HEK293 (cell line): ENCODE measurements around the gene NFKBIE.

ENCODE experiments used
- HOXA7 ChIP-seq: sonication (generic); formaldehyde crosslinking; IDR thresholded peaks from 2 replicates; pipeline ENCODE4 v1.8.1; 2022; ENCODE audit warnings: missing genetic modification reagents, borderline replicate concordance
- KLF10 ChIP-seq: fragments of 450-650 bp; IDR thresholded peaks from 2 replicates; pipeline ENCODE4 v1.5.1; 2018; ENCODE audit warnings: missing biosample characterization, mild to moderate bottlenecking, missing genetic modification characterization
- KLF16 ChIP-seq: fragments of 450-650 bp; formaldehyde crosslinking; IDR thresholded peaks from 2 replicates; pipeline ENCODE4 v1.5.1; 2017; ENCODE audit warnings: missing biosample characterization, missing genetic modification characterization
- KLF9 ChIP-seq: fragments of 450-650 bp; formaldehyde crosslinking; IDR thresholded peaks from 2 replicates; pipeline ENCODE4 v1.5.1; 2016; ENCODE audit warnings: missing biosample characterization, missing genetic modification characterization, low read depth
- MZF1 ChIP-seq: fragments of 450-650 bp; formaldehyde crosslinking; IDR thresholded peaks from 2 replicates; pipeline ENCODE4 v1.5.1; 2017; ENCODE audit warnings: missing biosample characterization, missing genetic modification characterization, borderline replicate concordance
- PATZ1 ChIP-seq: fragments of 450-650 bp; formaldehyde crosslinking; IDR thresholded peaks from 2 replicates; pipeline ENCODE4 v1.5.1; 2016; ENCODE audit warnings: missing biosample characterization, missing genetic modification characterization
- SCRT2 ChIP-seq: fragments of 450-650 bp; formaldehyde crosslinking; IDR thresholded peaks from 2 replicates; pipeline ENCODE4 v1.5.1; 2016; ENCODE audit warnings: missing biosample characterization, missing genetic modification characterization
- SP7 ChIP-seq: fragments of 450-650 bp; formaldehyde crosslinking; IDR thresholded peaks from 2 replicates; pipeline ENCODE4 v1.5.1; 2016; ENCODE audit warnings: missing biosample characterization, missing genetic modification characterization
- YY1 ChIP-seq: fragments of 450-650 bp; formaldehyde crosslinking; IDR thresholded peaks from 2 replicates; pipeline ENCODE4 v1.5.1; 2018; ENCODE audit warnings: missing biosample characterization, missing genetic modification characterization
- ZBTB6 ChIP-seq: fragments of 450-650 bp; formaldehyde crosslinking; IDR thresholded peaks from 2 replicates; pipeline ENCODE4 v1.5.1; 2017; ENCODE audit warnings: missing biosample characterization, missing genetic modification characterization
- ZFP69B ChIP-seq: fragments of 450-650 bp; formaldehyde crosslinking; IDR thresholded peaks from 2 replicates; pipeline ENCODE4 v1.5.1; 2016; ENCODE audit warnings: missing biosample characterization, missing genetic modification characterization
- ZNF114 ChIP-seq: fragments of 450-650 bp; formaldehyde crosslinking; IDR thresholded peaks from 2 replicates; pipeline ENCODE4 v1.5.0; 2017; ENCODE audit warnings: missing biosample characterization, missing genetic modification characterization
- ZNF169 ChIP-seq: fragments of 450-650 bp; formaldehyde crosslinking; IDR thresholded peaks from 2 replicates; pipeline ENCODE4 v1.5.1; 2016; ENCODE audit warnings: missing biosample characterization, missing genetic modification characterization
- ZNF174 ChIP-seq: fragments of 450-650 bp; formaldehyde crosslinking; IDR thresholded peaks from 2 replicates; pipeline ENCODE4 v1.5.0; 2017; ENCODE audit warnings: missing biosample characterization, mild to moderate bottlenecking, missing genetic modification characterization
- ZNF18 ChIP-seq: fragments of 450-650 bp; formaldehyde crosslinking; IDR thresholded peaks from 2 replicates; pipeline ENCODE4 v1.5.1; 2016; ENCODE audit warnings: missing biosample characterization, missing genetic modification characterization
- ZNF184 ChIP-seq: fragments of 450-650 bp; IDR thresholded peaks from 2 replicates; pipeline ENCODE4 v1.5.1; 2018; ENCODE audit warnings: missing biosample characterization, mild to moderate bottlenecking, missing genetic modification characterization
- ZNF211 ChIP-seq: fragments of 450-650 bp; formaldehyde crosslinking; IDR thresholded peaks from 2 replicates; pipeline ENCODE4 v1.5.1; 2016; ENCODE audit warnings: low read depth, missing biosample characterization, missing genetic modification characterization
- ZNF248 ChIP-seq: fragments of 450-650 bp; formaldehyde crosslinking; IDR thresholded peaks from 2 replicates; pipeline ENCODE4 v1.5.1; 2017; ENCODE audit warnings: missing biosample characterization, missing genetic modification characterization
- ZNF311 ChIP-seq: fragments of 450-650 bp; formaldehyde crosslinking; IDR thresholded peaks from 2 replicates; pipeline ENCODE4 v1.5.1; 2017; ENCODE audit warnings: missing biosample characterization, missing genetic modification characterization, borderline replicate concordance
- ZNF514 ChIP-seq: fragments of 450-650 bp; formaldehyde crosslinking; IDR thresholded peaks from 2 replicates; pipeline ENCODE4 v1.5.1; 2016; ENCODE audit warnings: missing biosample characterization, missing genetic modification characterization
- ZNF785 ChIP-seq: fragments of 450-650 bp; formaldehyde crosslinking; IDR thresholded peaks from 2 replicates; pipeline ENCODE4 v1.5.1; 2016; ENCODE audit warnings: missing biosample characterization, missing genetic modification characterization
- ZSCAN16 ChIP-seq: fragments of 450-650 bp; formaldehyde crosslinking; IDR thresholded peaks from 2 replicates; pipeline ENCODE4 v1.5.1; 2016; ENCODE audit warnings: missing biosample characterization, missing genetic modification characterization
- ZSCAN30 ChIP-seq: fragments of 450-650 bp; IDR thresholded peaks from 2 replicates; pipeline ENCODE4 v1.5.1; 2018; ENCODE audit warnings: missing biosample characterization, mild to moderate bottlenecking, missing genetic modification characterization, moderate library complexity
- TF ChIP-seq, protein P1 (sequence below): fragments of 450-650 bp; formaldehyde crosslinking; IDR thresholded peaks from 2 replicates; pipeline ENCODE4 v1.5.1; 2017; ENCODE audit warnings: missing biosample characterization, missing genetic modification characterization
- TF ChIP-seq, protein P2 (sequence below): fragments of 450-650 bp; formaldehyde crosslinking; IDR thresholded peaks from 2 replicates; pipeline ENCODE4 v1.5.1; 2016; ENCODE audit warnings: missing biosample characterization, missing genetic modification characterization, borderline replicate concordance
- TF ChIP-seq, protein P3 (sequence below): sonication (generic); formaldehyde crosslinking; IDR thresholded peaks from 2 replicates; pipeline ENCODE4 v1.8.1; 2022; ENCODE audit warnings: mild to moderate bottlenecking, moderate library complexity, missing genetic modification reagents

The NFKBIE gene

GRCh38 chr6:44237813-44238433 is 27.4 kb downstream of the NFKBIE start (continued):
- TF ChIP-seq HOXA7 (no peak), ZNF174 (tag by site-specific recombination) (no peak), ZNF211 (tag by site-specific recombination) (no peak), ZNF18 (tag by site-specific recombination) (no peak), SP7 (tag by site-specific recombination) (peak; percentile 89), KLF10 (tag by site-specific recombination) (peak; percentile 67; the same call in 1 of the 2 replicates), YY1 (tag by site-specific recombination) (peak; percentile 54; the same call in 1 of the 2 replicates), ZSCAN30 (tag by site-specific recombination) (peak; percentile 73), ZNF169 (tag by site-specific recombination) (peak; percentile 31; the same call in 1 of the 2 replicates), ZNF114 (tag by site-specific recombination) (no peak), ZNF514 (tag by site-specific recombination) (no peak), ZNF184 (tag by site-specific recombination) (0 out of 2 replicates have a peak, but pooled peaks have one; percentile 14), ZSCAN16 (tag by site-specific recombination) (no peak), MZF1 (tag by site-specific recombination) (0 out of 2 replicates have a peak, but pooled peaks have one; percentile 51), PATZ1 (tag by site-specific recombination) (peak; percentile 97), ZBTB6 (peak; percentile 23; the same call in 1 of the 2 replicates), ZNF248 (tag by site-specific recombination) (no peak), SCRT2 (tag by site-specific recombination) (no peak), ZFP69B (tag by site-specific recombination) (peak; percentile 35; the same call in 1 of the 2 replicates), ZNF785 (peak; percentile 76; the same call in 1 of the 2 replicates), ZNF311 (tag by site-specific recombination) (no peak), KLF16 (tag by site-specific recombination) (peak; percentile 75), KLF9 (tag by site-specific recombination) (0 out of 2 replicates have a peak, but pooled peaks have one; percentile 56)
- TF ChIP-seq, protein P1, sequence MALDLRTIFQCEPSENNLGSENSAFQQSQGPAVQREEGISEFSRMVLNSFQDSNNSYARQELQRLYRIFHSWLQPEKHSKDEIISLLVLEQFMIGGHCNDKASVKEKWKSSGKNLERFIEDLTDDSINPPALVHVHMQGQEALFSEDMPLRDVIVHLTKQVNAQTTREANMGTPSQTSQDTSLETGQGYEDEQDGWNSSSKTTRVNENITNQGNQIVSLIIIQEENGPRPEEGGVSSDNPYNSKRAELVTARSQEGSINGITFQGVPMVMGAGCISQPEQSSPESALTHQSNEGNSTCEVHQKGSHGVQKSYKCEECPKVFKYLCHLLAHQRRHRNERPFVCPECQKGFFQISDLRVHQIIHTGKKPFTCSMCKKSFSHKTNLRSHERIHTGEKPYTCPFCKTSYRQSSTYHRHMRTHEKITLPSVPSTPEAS (tag by site-specific recombination): 0 out of 2 replicates have a peak, but pooled peaks have one; percentile 47
- TF ChIP-seq, protein P2, sequence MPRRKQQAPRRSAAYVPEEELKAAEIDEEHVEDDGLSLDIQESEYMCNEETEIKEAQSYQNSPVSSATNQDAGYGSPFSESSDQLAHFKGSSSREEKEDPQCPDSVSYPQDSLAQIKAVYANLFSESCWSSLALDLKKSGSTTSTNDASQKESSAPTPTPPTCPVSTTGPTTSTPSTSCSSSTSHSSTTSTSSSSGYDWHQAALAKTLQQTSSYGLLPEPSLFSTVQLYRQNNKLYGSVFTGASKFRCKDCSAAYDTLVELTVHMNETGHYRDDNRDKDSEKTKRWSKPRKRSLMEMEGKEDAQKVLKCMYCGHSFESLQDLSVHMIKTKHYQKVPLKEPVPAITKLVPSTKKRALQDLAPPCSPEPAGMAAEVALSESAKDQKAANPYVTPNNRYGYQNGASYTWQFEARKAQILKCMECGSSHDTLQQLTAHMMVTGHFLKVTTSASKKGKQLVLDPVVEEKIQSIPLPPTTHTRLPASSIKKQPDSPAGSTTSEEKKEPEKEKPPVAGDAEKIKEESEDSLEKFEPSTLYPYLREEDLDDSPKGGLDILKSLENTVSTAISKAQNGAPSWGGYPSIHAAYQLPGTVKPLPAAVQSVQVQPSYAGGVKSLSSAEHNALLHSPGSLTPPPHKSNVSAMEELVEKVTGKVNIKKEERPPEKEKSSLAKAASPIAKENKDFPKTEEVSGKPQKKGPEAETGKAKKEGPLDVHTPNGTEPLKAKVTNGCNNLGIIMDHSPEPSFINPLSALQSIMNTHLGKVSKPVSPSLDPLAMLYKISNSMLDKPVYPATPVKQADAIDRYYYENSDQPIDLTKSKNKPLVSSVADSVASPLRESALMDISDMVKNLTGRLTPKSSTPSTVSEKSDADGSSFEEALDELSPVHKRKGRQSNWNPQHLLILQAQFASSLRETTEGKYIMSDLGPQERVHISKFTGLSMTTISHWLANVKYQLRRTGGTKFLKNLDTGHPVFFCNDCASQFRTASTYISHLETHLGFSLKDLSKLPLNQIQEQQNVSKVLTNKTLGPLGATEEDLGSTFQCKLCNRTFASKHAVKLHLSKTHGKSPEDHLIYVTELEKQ (tag by site-specific recombination): peak; percentile 40; the same call in 1 of the 2 replicates
- TF ChIP-seq, protein P3, sequence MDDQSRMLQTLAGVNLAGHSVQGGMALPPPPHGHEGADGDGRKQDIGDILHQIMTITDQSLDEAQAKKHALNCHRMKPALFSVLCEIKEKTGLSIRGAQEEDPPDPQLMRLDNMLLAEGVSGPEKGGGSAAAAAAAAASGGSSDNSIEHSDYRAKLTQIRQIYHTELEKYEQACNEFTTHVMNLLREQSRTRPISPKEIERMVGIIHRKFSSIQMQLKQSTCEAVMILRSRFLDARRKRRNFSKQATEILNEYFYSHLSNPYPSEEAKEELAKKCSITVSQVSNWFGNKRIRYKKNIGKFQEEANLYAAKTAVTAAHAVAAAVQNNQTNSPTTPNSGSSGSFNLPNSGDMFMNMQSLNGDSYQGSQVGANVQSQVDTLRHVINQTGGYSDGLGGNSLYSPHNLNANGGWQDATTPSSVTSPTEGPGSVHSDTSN (CRISPR knock-in tag): peak; percentile 49; the same call in 1 of the 2 replicates
